GM12878 (cell line): Measurements from ENCODE around the gene SLC34A3. TPM values are rescaled to one million over a fixed set of nuclear protein-coding genes. Genes with fewer than 3 reads are reported as not detected.
"Not testable (repeated sequence)": the region's sequence is repeated elsewhere in the genome, so short reads cannot be mapped to it uniquely, and the experiment has no call there.

ENCODE experiments used
- ATAC-seq: fragments of 200-7000 bp; cut with Tn5 transposase; 3 replicates; pipeline ENCODE4 v1.9.1; 2020; ENCODE audit warnings: mild to moderate bottlenecking, moderate library complexity
- BruUV-seq: library from RNA; stranded (reverse); fragments of 400-500 nt; replicated peaks from 2 replicates; lab custom pipeline; 2021; lab: Mats Ljungman, UMichigan
- CTCF ChIA-PET: fragments of 300-600 bp; sonication (Branson Sonifier 250); formaldehyde crosslinking; extraction: SDS; loops from one replicate; lab custom pipeline; 2021; ENCODE audit warnings: inconsistent platforms; lab: Yijun Ruan, JAX
- POLR2A ChIA-PET: fragments of 350-600 bp; formaldehyde crosslinking; extraction: SDS; loops from one replicate; lab custom pipeline; 2021; ENCODE audit warnings: inconsistent platforms; lab: Charles Lee
- RAD21 ChIA-PET: fragments of 300-600 bp; sonication (Branson Sonifier 250); formaldehyde crosslinking; loops from one replicate; lab custom pipeline; 2023; ENCODE audit warnings: antibody characterized with exemption; ENCODE audit not compliant: unreplicated experiment; lab: Charles Lee
- SMC1A ChIA-PET: fragments of 300-600 bp; sonication (Branson Sonifier 250); formaldehyde crosslinking; loops from one replicate; lab custom pipeline; 2023; ENCODE audit not compliant: unreplicated experiment, uncharacterized antibody; lab: Charles Lee
- DNase-seq: peaks from one replicate; pipeline ENCODE4 v3.0.0-alpha.2; 2011; ENCODE audit warnings: low read depth, low spot score
- FAIRE-seq: peaks from 3 replicates; lab custom pipeline; 2011; peaks lifted over from hg19 to GRCh38; lab: Jason Lieb, UNC
- H2AFZ ChIP-seq: 2 replicates; pipeline ENCODE4 v1.6.0; 2011; ENCODE audit warnings: low read depth, low read length, control low read depth; ENCODE audit not compliant: control insufficient read depth
- H3K27ac ChIP-seq: 2 replicates; pipeline ENCODE4 v1.5.1; 2011; ENCODE audit warnings: control low read depth; ENCODE audit not compliant: control insufficient read depth, insufficient read depth
- H3K27me3 ChIP-seq, 2 experiments: replicated peaks in 1 of 2; 2 replicates each; pipeline versions ENCODE4 v1.6.0 to v1.6.1; 2011; ENCODE audit warnings: low read length in 1 of 2; ENCODE audit not compliant: control insufficient read depth in 2 of 2, insufficient read depth in 2 of 2
- H3K36me3 ChIP-seq, 2 experiments: 2 replicates each; pipeline ENCODE4 v1.5.1; 2011; ENCODE audit warnings: low read length in 1 of 2; ENCODE audit not compliant: control insufficient read depth in 2 of 2, insufficient read depth in 2 of 2
- H3K4me1 ChIP-seq: 2 replicates; pipeline ENCODE4 v1.6.1; 2011; ENCODE audit warnings: mild to moderate bottlenecking, low read length, moderate library complexity, mixed read lengths; ENCODE audit not compliant: control insufficient read depth, insufficient read depth
- H3K4me2 ChIP-seq: 2 replicates; pipeline ENCODE4 v1.6.0; 2011; ENCODE audit warnings: control low read depth; ENCODE audit not compliant: control insufficient read depth, insufficient read depth
- H3K4me3 ChIP-seq: fragments of 200-600 bp; sonication (generic); 2 replicates; pipeline ENCODE4 v1.5.1; 2016
- H3K79me2 ChIP-seq: 2 replicates; pipeline ENCODE4 v1.6.0; 2011; ENCODE audit warnings: low read length; ENCODE audit not compliant: control insufficient read depth, insufficient read depth
- H3K9ac ChIP-seq: 2 replicates; pipeline ENCODE4 v1.8.0; 2011; ENCODE audit warnings: low read length, control low read depth, mixed read lengths; ENCODE audit not compliant: control insufficient read depth, insufficient read depth
- H3K9me3 ChIP-seq: replicated peaks from 3 replicates; pipeline ENCODE4 v1.5.1; 2011; ENCODE audit warnings: mild to moderate bottlenecking, low read length; ENCODE audit not compliant: control insufficient read depth, insufficient read depth
- H4K20me1 ChIP-seq: 2 replicates; pipeline ENCODE4 v1.6.0; 2011; ENCODE audit not compliant: control insufficient read depth, insufficient read depth
- CTCF ChIP-seq, 3 experiments: IDR thresholded peaks in 2 of 3; conservative IDR thresholded peaks in 1 of 3; 2 replicates each; pipeline ENCODE4 v1.5.1; 2011; ENCODE audit warnings: low read depth in 3 of 3, low read length in 3 of 3, mild to moderate bottlenecking in 3 of 3, control low read depth in 2 of 3, moderate library complexity in 2 of 3, inconsistent platforms in 1 of 3, mixed read lengths in 1 of 3; ENCODE audit not compliant: control insufficient read depth in 2 of 3, insufficient read depth in 1 of 3; ENCODE audit errors: extremely low read depth in 1 of 3
- IKZF1 ChIP-seq: fragments of 450-650 bp; conservative IDR thresholded peaks from 2 replicates; pipeline ENCODE4 v1.6.1; 2017; ENCODE audit warnings: antibody characterized with exemption, mild to moderate bottlenecking
- ZBTB33 ChIP-seq: fragments of 450-650 bp; IDR thresholded peaks from 2 replicates; pipeline ENCODE4 v1.6.1; 2017; ENCODE audit warnings: mild to moderate bottlenecking
- WGBS: methylation state at CpG from one replicate; pipeline ENCODE4 v1.1.6; 2016; ENCODE audit warnings: low lambda C conversion rate; ENCODE audit not compliant: insufficient replicate concordance, insufficient coverage; ENCODE audit errors: missing lambda C conversion rate; 5-methylcytosine and 5-hydroxymethylcytosine counted together
- in situ Hi-C: fragments of 300-500 bp; cut with MboI; formaldehyde crosslinking; loops from 9 replicates; pipeline ENCODE4 v1.14.3; 2018; ENCODE audit warnings: mixed read lengths
- intact Hi-C: fragments of 100-400 bp; cut with micrococcal nuclease; formaldehyde crosslinking; loops from one replicate; pipeline ENCODE4 v1.14.2; 2022; ENCODE audit not compliant: unreplicated experiment
- polyA plus RNA-seq, 11 experiments: library from polyadenylated mRNA; depleted of rRNA in 4 of 11; unstranded in 6 of 11; stranded (reverse) in 5 of 11; fragments of >200 nt; fragmentation: Nextera tagmentation in 4 of 11; fragmentation: Illumina TruSeq in 1 of 11; extraction: Ambion mirVana in 4 of 11; extraction: Trizol in 1 of 11; gene quantifications; 1 replicate in 1 of 11; 2 replicates in 10 of 11; pipeline versions ENCODE4 v1.2.1 to v1.2.3, GENCODE V29; 2011 to 2016; ENCODE audit warnings: inconsistent platforms in 2 of 11, missing spikeins in 2 of 11, low read depth in 1 of 11
- total RNA-seq, 4 experiments: library from RNA; depleted of rRNA in 3 of 4; stranded (reverse); fragments of >200 nt in 3 of 4; fragmentation: Illumina TruSeq in 1 of 4; extraction: Trizol in 1 of 4; gene quantifications; 2 replicates each; pipeline versions ENCODE4 v1.2.1 to v1.2.3, GENCODE V29; 2013 to 2021

Gene SLC34A3
- total and polyA plus RNA-seq, 10 of the 15 experiments (the other 5 are each of a cell fraction or from before 2014, with no cell fraction given): not detected

DNA sequence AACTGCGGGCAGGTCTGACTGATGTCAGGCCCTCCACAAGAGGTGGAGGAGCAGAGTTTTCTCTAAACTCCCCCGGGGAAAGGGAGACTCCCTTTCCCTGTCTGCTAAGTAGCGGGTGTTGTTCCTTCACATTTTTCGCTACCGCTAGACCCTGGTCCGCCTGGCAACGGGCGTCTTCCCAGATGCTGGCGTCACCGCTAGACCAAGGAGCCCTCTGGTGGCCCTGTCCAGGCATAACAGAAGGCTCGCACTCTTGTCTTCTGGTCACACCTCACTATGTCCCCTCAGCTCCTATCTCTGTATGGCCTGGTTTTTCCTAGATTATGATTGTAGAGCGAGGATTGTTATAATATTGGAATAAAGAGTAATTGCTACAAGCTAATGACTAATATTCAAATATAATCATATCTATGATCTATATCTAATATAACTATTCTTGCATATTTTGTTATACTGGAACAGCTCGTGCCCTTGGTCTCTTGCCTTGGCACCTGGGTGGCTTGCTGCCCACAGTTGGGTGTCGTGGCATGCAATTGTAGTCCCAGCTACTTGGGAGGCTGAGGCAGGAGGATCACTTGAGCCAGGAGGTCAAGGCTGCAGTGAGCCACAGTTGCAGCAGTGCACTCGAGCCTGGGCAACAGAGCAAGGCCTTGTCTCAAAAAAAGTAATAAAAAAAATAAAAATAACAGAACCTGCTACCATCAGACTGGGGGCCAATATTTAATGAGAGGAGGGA is 31.6 kb downstream of the SLC34A3 start:
- BruUV-seq, H3K4me2 ChIP-seq, H3K79me2 ChIP-seq, H2AFZ ChIP-seq, H3K9me3 ChIP-seq, H4K20me1 ChIP-seq, H3K4me1 ChIP-seq, DNase-seq, in situ Hi-C loops, ATAC-seq, H3K9ac ChIP-seq, intact Hi-C loops, H3K27me3 ChIP-seq, H3K27ac ChIP-seq, H3K4me3 ChIP-seq, FAIRE-seq: not testable (repeated sequence)
- peaks cover 8 to 11% of the 10 kb centered on the region in 2 experiments for H3K36me3 ChIP-seq
- CTCF ChIA-PET: interaction anchor here (0.6 to 2.2 kb wide), 6 partner anchors 11 to 67 kb away, joined by 3 to 24 read pairs (median 4); partner anchors contain the start of genes TOR4A and TUBB4B
- SMC1A ChIA-PET: interaction anchor here (1.2 to 1.4 kb wide), 2 partner anchors 26 to 73 kb away, joined by 3 to 5 read pairs; no protein-coding TSS in a partner anchor
- RAD21 ChIA-PET: interaction anchor here (0.8 to 1.7 kb wide), 4 partner anchors 15 to 146 kb away, joined by 4 to 6 read pairs (median 4); partner anchors contain the start of gene TOR4A
- POLR2A ChIA-PET: interaction anchor here (0.6 to 1.1 kb wide), 2 partner anchors 14 to 22 kb away, joined by 3 to 4 read pairs; partner anchors contain the start of gene TUBB4B
- TF ChIP-seq CTCF (IDR thresholded peaks at IDR 0.05 in 2 of 3, conservative IDR thresholded peaks at IDR 0.05 in 1 of 3; ENCODE audit: control insufficient read depth in 2 of 3, extremely low read depth in 1 of 3, insufficient read depth in 1 of 3, low read depth in 3 of 3, low read length in 3 of 3) (peak in 2 of 3 experiments; percentile 16 to 46; a peak in 3 of 6 replicates), ZBTB33 (peak; percentile 93), IKZF1 (0 out of 2 replicates have a peak, but pooled peaks have one; percentile 16)
- WGBS: 73% methylated on average over 15 of the region's 15 CpGs
